ENCODE results near the gene ITM2B. TPM values are rescaled to one million over a fixed set of nuclear protein-coding genes. Genes with fewer than 3 reads are reported as not detected.

The ITM2B gene
- 68.6 and 118 TPM in 2 replicates for total RNA-seq

DNA sequence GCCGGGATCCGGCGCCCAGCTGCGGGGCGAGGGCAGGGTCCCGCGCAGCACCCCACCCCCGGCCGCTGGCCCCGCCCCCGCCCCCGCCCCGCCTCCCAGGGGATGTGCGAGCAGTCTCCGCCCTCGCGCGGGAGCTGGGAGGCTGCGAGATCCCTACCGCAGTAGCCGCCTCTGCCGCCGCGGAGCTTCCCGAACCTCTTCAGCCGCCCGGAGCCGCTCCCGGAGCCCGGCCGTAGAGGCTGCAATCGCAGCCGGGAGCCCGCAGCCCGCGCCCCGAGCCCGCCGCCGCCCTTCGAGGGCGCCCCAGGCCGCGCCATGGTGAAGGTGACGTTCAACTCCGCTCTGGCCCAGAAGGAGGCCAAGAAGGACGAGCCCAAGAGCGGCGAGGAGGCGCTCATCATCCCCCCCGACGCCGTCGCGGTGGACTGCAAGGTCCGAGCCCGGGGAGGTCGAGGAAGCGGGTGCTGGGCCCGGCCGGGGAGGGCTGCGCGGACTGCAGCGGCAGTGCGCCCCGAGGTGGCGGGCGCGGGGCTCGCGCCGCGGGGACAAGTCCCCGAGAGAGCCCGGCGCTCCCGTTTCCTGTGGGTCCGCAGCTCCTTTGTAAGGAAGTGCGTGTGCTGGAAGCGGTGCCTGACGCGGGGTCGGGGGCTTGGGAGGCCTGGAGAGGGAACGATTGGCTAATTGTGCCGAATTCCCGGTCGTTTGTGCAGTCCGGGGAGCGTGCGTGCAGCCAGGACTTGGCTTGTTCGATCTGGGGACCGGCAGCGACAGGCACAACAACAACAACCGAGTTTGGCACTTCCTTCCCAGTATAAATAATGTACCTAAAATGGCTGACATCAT is at the start of gene ITM2B:
ITM2B (plus strand) TSS at position 161 of the 843 bp plus-strand sequence; CDS start at position 316, 155 bp downstream.

DNA sequence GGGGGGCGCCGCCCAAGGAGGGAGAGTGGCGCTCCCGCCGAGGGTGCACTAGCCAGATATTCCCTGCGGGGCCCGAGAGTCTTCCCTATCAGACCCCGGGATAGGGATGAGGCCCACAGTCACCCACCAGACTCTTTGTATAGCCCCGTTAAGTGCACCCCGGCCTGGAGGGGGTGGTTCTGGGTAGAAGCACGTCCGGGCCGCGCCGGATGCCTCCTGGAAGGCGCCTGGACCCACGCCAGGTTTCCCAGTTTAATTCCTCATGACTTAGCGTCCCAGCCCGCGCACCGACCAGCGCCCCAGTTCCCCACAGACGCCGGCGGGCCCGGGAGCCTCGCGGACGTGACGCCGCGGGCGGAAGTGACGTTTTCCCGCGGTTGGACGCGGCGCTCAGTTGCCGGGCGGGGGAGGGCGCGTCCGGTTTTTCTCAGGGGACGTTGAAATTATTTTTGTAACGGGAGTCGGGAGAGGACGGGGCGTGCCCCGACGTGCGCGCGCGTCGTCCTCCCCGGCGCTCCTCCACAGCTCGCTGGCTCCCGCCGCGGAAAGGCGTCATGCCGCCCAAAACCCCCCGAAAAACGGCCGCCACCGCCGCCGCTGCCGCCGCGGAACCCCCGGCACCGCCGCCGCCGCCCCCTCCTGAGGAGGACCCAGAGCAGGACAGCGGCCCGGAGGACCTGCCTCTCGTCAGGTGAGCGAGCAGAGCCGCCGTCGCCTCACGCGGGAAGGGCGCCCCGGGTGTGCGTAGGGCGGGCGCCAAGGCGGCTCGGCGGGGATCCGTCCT is 70.5 kb downstream of the ITM2B start, which contains the start of gene RB1:
RB1 (plus strand) TSS at position 393 of the 784 bp plus-strand sequence; CDS start at position 555, 162 bp downstream.

Other genes with a start within 250 kb of the ITM2B start
- gene SUCLA2, start 231.9 kb upstream of the ITM2B start, total RNA-seq, result 35.4 and 39.3 TPM in 2 replicates
- gene NUDT15, start 195.5 kb upstream of the ITM2B start, total RNA-seq, result 11.1 and 19.6 TPM in 2 replicates
- gene MED4, start 138.1 kb upstream of the ITM2B start, total RNA-seq, result 24.4 and 27.2 TPM in 2 replicates
- gene RB1, start 70.5 kb downstream of the ITM2B start, total RNA-seq, result 31.1 and 35.3 TPM in 2 replicates
- gene LPAR6, start 179.9 kb downstream of the ITM2B start, total RNA-seq, result 17.0 and 19.1 TPM in 2 replicates

All from endothelial cell of coronary artery (primary cell).